Measurements from ENCODE around the gene FBXW12.

GRCh38 chr3:48426401-48426909 lies 54.4 kb downstream of the FBXW12 start:
- TF ChIP-seq, protein P1, sequence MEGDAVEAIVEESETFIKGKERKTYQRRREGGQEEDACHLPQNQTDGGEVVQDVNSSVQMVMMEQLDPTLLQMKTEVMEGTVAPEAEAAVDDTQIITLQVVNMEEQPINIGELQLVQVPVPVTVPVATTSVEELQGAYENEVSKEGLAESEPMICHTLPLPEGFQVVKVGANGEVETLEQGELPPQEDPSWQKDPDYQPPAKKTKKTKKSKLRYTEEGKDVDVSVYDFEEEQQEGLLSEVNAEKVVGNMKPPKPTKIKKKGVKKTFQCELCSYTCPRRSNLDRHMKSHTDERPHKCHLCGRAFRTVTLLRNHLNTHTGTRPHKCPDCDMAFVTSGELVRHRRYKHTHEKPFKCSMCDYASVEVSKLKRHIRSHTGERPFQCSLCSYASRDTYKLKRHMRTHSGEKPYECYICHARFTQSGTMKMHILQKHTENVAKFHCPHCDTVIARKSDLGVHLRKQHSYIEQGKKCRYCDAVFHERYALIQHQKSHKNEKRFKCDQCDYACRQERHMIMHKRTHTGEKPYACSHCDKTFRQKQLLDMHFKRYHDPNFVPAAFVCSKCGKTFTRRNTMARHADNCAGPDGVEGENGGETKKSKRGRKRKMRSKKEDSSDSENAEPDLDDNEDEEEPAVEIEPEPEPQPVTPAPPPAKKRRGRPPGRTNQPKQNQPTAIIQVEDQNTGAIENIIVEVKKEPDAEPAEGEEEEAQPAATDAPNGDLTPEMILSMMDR (conservative IDR thresholded peaks at IDR 0.05 in 1 of 2, IDR thresholded peaks at IDR 0.05 in 1 of 2; ENCODE audit: extremely low read depth in 1 of 2, insufficient read depth in 1 of 2, low read depth in 1 of 2, low read length in 2 of 2), result no peak
- TF ChIP-seq EZH2 (IDR thresholded peaks at IDR 0.05; ENCODE audit: borderline replicate concordance, low read length), result no peak
